ENCODE measurements around the gene PLEKHA3. TPM values are rescaled to one million over a fixed set of nuclear protein-coding genes. Genes with fewer than 3 reads are reported as not detected.

PLEKHA3 gene
- total and polyA plus RNA-seq, 8 donors, result 1.7 to 36.2 (median 4.8) TPM

GRCh38 chr2:178473373-178473772, 6.9 kb upstream of the PLEKHA3 start:
- 93 to 100% (median 95%) methylated on average over 2 of the region's 2 CpGs for WGBS, 5 donors
- no peak overlapping the region for H3K4me3 ChIP-seq
- H3K36me3 ChIP-seq, result peaks cover 0 to 12% (median 11%) of the 10 kb centered on the region in 4 donors
- peaks cover 5 to 20% (median 10%) of the 10 kb centered on the region in 4 donors for H3K4me1 ChIP-seq
- intact Hi-C loops (cut with DNase I; ENCODE audit: low total_unique reads), result no loop called here
- no peaks in the 10 kb centered on the region for H3K9me3 ChIP-seq
- H3K27me3 ChIP-seq, result no peaks in the 10 kb centered on the region
- DNase-seq, result no peak
- TF ChIP-seq EP300 (IDR thresholded peaks at IDR 0.05) (no peak), CTCF (IDR thresholded peaks at IDR 0.05) (no peak), POLR2AphosphoS5 (IDR thresholded peaks at IDR 0.05) (no peak), POLR2A (IDR thresholded peaks at IDR 0.05) (no peak)
- H3K27ac ChIP-seq, result no peak overlapping the region

GRCh38 chr2:178473931-178474330, 6.3 kb upstream of the PLEKHA3 start:
- Histone ChIP-seq H3K27ac (no peak overlapping the region), H3K4me3 (no peak overlapping the region), H3K27me3 (no peaks in the 10 kb centered on the region), H3K4me1 (peaks cover 5 to 20% (median 11%) of the 10 kb centered on the region in 4 donors), H3K36me3 (peaks cover 0 to 7% (median 5%) of the 10 kb centered on the region in 4 donors), H3K9me3 (no peaks in the 10 kb centered on the region)
- no peak for DNase-seq
- WGBS, 5 donors, result 64 to 70% (median 67%) methylated on average over 4 of the region's 4 CpGs
- TF ChIP-seq POLR2AphosphoS5 (IDR thresholded peaks at IDR 0.05), result no peak
- no peak for TF ChIP-seq CTCF (IDR thresholded peaks at IDR 0.05)
- no peak for TF ChIP-seq POLR2A (IDR thresholded peaks at IDR 0.05)
- no peak for TF ChIP-seq EP300 (IDR thresholded peaks at IDR 0.05)
- intact Hi-C loops (cut with DNase I; ENCODE audit: low total_unique reads), result no loop called here

GRCh38 chr2:178474560-178474959, 5.7 kb upstream of the PLEKHA3 start:
- Histone ChIP-seq H3K27ac (no peak overlapping the region), H3K4me1 (peaks cover 8 to 27% (median 17%) of the 10 kb centered on the region in 4 donors), H3K27me3 (no peaks in the 10 kb centered on the region), H3K36me3 (peaks cover 0 to under 1% (median under 1%) of the 10 kb centered on the region in 4 donors), H3K4me3 (no peak overlapping the region), H3K9me3 (no peaks in the 10 kb centered on the region)
- WGBS, 5 donors, result 93 to 100% (median 98%) methylated on average over 5 of the region's 5 CpGs
- TF ChIP-seq EP300 (IDR thresholded peaks at IDR 0.05), result no peak
- no peak for TF ChIP-seq CTCF (IDR thresholded peaks at IDR 0.05)
- TF ChIP-seq POLR2A (IDR thresholded peaks at IDR 0.05), result no peak
- no peak for TF ChIP-seq POLR2AphosphoS5 (IDR thresholded peaks at IDR 0.05)
- intact Hi-C loops (cut with DNase I; ENCODE audit: low total_unique reads), result no loop called here
- no peak for DNase-seq

- no peak overlapping the region for H3K4me3 ChIP-seq
Measured at GRCh38 chr2:178476477-178476876, 3.8 kb upstream of the PLEKHA3 start.

More at GRCh38 chr2:178476477-178476876, 3.8 kb upstream of the PLEKHA3 start:
- Histone ChIP-seq H3K9me3 (no peaks in the 10 kb centered on the region), H3K27ac (no peak overlapping the region), H3K27me3 (no peaks in the 10 kb centered on the region), H3K36me3 (no peaks in the 10 kb centered on the region), H3K4me1 (peaks cover 18 to 36% (median 29%) of the 10 kb centered on the region in 4 donors)
- no peak for TF ChIP-seq POLR2A (IDR thresholded peaks at IDR 0.05)
- TF ChIP-seq EP300 (IDR thresholded peaks at IDR 0.05), result no peak
- TF ChIP-seq CTCF (IDR thresholded peaks at IDR 0.05), result no peak
- TF ChIP-seq POLR2AphosphoS5 (IDR thresholded peaks at IDR 0.05), result no peak
- no peak for DNase-seq
- intact Hi-C loops (cut with DNase I; ENCODE audit: low total_unique reads), result no loop called here

Measured in stomach (tissue), 9 donors.